Adipose tissue (tissue), 3 donors: Measurements from ENCODE around the gene COPS8. TPM values are rescaled to one million over a fixed set of nuclear protein-coding genes. Genes with fewer than 3 reads are reported as not detected.

Experiments
- H3K27ac ChIP-seq: one replicate; pipeline ENCODE4 v1.5.1; 2013; ENCODE audit warnings: low read depth, low read length
- WGBS, 3 donors: extraction: QIAGEN DNeasy Blood & Tissue Kit; methylation state at CpG; one replicate each; pipeline ENCODE4 v1.1.7; 2013; 5-methylcytosine and 5-hydroxymethylcytosine counted together
- polyA plus RNA-seq, 3 donors: library from polyadenylated mRNA; stranded (reverse); fragments of 200-250 nt; gene quantifications; one replicate each; pipeline ENCODE4 v1.2.3, GENCODE V29; 2013
- donor health status: healthy with polysubstance abuse.
- donor health status: Bipolar disorder and iron deficiency.
- donor health status: healthy.

Gene COPS8
- polyA plus RNA-seq, 3 donors, result 15.5 to 72.9 (median 45.7) TPM

DNA sequence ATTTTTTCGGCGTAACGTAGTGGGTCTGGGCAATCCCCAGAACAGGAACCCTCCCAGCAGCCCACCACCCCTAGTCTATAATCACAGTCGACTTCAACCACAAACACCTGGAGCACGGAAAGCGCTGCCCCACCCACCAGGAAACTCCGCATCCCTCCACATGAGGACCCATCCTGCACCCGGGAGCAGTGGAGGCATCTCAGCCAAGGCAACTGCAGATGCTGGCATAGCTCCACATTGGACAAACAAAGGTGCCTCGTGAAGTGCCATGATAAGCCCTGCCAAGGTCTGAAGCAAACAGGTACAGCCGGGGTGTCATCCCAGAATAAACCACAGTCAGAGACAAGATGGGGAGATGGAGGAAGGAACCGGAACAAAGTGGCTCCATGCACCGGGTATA, 24.3 kb upstream of the COPS8 start:
- WGBS, 3 donors, result 70 to 87% (median 85%) methylated on average over 12 of the region's 12 CpGs
- no peak overlapping the region for H3K27ac ChIP-seq

DNA sequence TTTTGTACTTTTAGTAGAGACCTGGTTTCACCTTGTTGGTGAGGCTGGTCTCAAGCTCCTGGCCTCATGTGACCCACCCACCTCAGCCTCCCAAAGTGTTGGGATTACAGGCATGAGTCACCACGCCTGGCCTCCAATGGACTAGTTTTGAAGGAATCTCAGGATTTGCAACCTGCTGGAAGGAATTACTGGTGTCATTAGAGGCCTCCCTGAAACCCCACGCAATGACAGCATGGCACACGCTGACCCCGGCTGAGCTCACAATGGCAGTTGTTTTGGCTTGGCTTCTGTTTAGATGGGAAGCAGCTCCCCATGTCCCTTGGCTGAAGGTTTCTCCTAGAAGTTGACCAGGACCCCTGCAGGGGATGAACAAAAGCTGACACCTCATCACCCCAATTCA, 23.1 kb upstream of the COPS8 start:
- 79 to 97% (median 92%) methylated on average over 4 of the region's 4 CpGs for WGBS, 3 donors
- H3K27ac ChIP-seq, result no peak overlapping the region

- WGBS, 3 donors, result 76 to 90% (median 88%) methylated on average over 24 of the region's 24 CpGs
- no peak overlapping the region for H3K27ac ChIP-seq
Measured at GRCh38 chr2:237064203-237065070, 21.3 kb upstream of the COPS8 start.

- H3K27ac ChIP-seq, result no peak overlapping the region
- 52 to 82% (median 54%) methylated on average over 2 of the region's 2 CpGs for WGBS, 3 donors
Measured at GRCh38 chr2:237065071-237065377, 20.7 kb upstream of the COPS8 start.

- H3K27ac ChIP-seq, result no peak overlapping the region
- 84 to 95% (median 94%) methylated on average over 2 of the region's 2 CpGs for WGBS, 3 donors
Measured at GRCh38 chr2:237066396-237066795, 19.3 kb upstream of the COPS8 start.

DNA sequence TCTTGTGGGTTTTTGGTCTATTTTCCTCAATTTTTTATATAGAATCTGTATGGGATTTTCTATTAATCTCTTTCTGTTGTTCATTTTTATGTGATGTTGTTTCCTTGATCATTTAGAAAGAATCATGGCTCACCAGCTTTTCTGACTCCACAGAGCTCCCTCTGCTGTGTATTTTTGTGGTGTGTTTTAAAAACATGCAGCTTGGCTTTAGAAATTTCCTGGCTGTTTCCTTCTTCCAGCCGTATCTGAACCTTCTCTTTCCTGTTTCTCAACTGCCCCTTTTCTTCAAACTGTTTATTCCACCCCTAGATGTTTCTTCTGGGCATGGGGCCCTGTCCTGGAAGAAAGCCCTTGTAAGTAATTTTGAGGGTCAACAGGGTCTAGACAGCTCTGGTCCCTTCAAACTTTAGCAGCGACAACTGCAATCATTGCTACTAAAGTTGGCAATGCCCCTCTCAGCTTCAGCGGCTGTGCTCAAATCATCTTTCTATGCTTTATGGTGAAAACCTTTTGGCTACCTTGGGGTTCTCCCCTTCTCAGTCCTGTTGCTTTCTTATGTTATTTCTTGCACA, 17.6 kb upstream of the COPS8 start:
- no peak overlapping the region for H3K27ac ChIP-seq
- WGBS, 3 donors, result 52 to 68% (median 53%) methylated on average over 3 of the region's 3 CpGs

GRCh38 chr2:237072067-237072931, 13.4 kb upstream of the COPS8 start:
- 80 to 82% (median 81%) methylated on average over 24 of the region's 24 CpGs for WGBS, 3 donors
- no peak overlapping the region for H3K27ac ChIP-seq

DNA sequence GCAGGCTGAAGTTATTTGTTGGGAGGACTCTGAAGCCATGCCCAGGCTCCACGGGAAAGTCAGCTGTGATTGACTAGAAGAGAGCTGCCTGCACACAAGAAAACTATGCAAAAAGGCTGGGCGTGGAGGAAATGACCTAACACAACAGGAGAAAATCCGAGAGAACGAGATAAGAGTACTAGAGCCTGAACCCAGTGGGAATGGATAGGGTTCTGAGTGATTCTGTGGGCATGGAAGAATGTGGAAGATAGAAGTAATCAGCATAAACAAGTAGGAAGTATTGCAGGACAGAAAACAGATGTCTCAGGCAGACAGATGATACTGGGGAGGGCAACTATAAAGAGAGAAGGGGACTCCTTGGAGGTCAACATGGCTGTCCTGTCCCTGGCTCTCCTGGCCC, 12.1 kb upstream of the COPS8 start:
- WGBS, 3 donors, result 53 to 66% (median 56%) methylated on average over 4 of the region's 4 CpGs
- no peak overlapping the region for H3K27ac ChIP-seq

GRCh38 chr2:237074211-237074993, 11.3 kb upstream of the COPS8 start:
- H3K27ac ChIP-seq, result no peak overlapping the region
- 68 to 81% (median 72%) methylated on average over 7 of the region's 7 CpGs for WGBS, 3 donors

DNA sequence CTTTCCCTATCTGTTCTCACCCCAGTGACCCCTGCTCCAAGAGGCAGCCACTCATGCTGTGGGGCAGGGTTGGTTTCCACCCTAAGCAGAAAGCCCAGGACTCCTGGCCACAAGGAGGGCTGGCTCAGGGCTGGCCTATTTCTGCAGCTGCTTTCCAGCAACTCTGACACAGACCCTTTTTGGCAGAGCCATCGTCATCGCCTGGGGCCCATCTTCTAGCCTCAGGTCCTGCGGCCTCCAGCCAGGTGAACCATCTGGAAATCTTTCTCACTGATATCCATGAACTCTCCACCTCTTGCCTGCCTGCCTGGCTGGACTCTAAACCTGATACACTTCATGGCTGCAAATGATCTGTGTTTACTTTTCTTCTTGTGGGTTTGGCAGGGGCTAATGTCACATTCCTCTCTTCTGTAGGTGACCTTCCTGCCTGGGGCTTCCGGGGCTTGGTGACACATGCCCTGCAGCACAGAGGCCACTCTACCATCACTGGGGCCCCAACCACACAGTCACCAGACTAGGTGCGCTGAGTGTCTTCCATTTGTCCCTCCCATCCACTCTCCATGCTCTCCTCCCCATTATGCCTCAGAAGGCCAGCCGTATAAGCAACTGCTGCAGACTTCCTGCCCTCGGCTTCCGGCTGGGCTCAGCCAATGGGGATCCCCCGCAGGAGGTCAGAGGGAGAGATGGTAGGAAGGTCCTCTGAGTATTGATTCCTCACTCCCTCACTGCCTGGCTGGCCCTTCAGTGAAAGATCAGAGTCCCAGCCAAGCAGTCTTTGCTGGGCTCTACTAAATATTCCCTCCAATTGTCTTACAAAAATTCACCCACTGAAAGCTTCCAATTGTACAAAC, 9.7 kb upstream of the COPS8 start:
- no peak overlapping the region for H3K27ac ChIP-seq

DNA sequence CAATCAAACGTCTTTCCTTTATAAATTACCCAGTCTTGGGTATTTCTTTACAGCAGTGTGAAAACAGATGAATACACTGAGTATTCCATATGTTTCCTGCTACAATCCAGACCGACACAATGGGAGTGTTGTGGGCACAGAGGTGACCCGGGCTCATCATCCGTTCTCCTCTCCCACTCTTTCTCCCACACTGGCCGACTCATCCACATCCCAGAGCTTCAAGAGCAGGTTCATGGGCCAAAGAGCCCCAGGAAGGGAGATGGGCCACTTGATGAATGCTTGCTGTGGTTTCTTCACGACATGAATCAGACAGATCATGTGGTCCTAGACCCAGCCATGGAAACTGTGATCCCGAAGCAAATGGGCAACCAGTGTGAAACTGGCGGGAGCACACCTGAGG, 4.1 kb upstream of the COPS8 start:
- 92% methylated on average over 8 of the region's 8 CpGs for WGBS, 3 donors

More for the DNA sequence above, 9.7 kb upstream of the COPS8 start:
- 57 to 73% (median 70%) methylated on average over 9 of the region's 9 CpGs for WGBS, 3 donors

DNA sequence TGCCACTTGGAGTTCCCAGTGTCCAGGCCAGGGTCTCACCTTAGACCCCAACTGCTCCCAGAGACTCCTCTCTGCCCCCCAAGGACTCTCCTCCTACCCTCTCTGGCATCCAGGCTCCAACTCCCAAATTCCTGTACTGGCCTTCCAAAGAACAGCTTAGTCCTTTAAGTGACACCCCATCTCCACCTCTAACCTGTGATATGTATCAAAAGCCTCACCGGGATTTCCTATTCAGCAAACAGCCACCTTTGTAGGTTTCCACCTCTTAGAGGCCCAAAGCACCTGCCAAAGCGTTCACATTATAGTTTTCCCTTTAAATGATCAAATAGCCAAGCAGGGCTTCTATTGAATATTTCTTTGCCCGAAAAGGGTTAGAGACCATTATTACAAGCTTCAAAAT, 2.7 kb upstream of the COPS8 start:
- no peak overlapping the region for H3K27ac ChIP-seq
- 83 to 99% (median 95%) methylated on average over 3 of the region's 3 CpGs for WGBS, 3 donors

More for the DNA sequence above, 4.1 kb upstream of the COPS8 start:
- no peak overlapping the region for H3K27ac ChIP-seq

DNA sequence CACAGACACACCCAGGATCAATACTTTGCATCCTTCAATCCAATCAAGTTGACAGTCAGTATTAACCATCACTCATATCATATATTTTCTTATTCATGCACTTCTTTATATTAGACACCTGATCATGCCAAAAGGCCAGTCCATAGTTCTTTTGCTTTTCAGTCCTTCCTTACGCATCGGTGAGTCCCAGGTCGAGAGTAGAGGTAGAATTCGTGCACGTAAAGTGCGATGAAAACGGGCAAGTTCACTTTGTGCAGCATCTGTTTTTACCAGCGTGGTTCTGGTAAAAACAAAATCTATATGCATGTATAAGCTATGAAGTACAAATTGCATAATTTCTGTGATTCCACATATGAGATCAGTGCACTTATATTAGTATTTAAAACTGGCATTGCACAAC, 1.2 kb upstream of the COPS8 start:
- H3K27ac ChIP-seq, result no peak overlapping the region
- WGBS, 3 donors, result 91 to 94% (median 93%) methylated on average over 8 of the region's 8 CpGs

DNA sequence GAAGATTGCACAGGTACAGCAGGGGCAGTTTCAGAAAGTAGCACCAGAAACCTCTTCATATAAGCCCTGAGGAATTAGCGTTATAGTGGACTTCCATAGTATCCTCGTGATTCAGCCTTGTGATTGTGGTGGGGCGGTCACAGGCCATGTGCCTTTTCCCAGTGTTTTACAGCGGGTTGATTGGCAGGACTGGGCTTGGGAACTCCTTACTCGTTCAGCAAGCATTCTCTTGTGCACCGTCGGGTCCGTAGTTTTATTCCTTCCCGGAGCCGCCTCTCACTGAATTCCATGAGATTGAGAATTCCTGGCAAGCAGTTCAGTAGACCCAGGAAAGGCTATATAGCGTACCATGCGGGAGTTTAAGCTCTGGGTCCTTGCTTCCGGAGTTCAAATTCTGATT, 5.2 kb downstream of the COPS8 start:
- H3K27ac ChIP-seq, result no peak overlapping the region
- WGBS, 3 donors, result 88 to 96% (median 90%) methylated on average over 13 of the region's 13 CpGs

DNA sequence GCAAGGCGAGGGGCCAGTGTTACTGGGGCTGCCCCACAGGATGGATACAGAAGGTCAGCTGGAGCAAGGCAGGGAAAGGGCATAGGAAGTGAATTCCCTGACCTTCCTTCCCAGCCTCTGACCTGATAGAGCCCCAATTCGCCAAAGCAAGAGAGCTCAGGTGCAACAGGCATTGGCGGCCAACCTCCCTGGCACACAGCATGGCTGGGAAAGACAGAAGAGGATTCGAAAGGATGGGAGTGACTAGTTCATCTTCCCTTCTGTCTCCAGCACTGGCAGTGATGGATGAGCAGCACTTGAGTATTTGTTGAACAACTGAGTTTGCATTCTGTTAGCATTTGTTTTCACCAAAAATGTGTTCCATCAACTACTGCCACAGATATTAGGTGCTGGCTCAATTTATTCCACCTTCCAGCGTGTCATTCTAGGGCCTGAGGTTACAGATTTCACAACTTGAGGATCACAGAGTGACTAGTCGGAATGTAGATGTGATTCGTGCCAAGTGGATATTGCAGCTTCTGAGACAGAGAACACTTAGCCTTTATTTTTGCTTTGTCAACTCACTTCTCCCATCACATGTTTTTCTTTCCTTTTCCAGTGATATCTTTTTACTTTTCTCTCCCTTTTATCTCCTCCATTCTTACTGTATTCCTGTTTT, 6.2 kb downstream of the COPS8 start:
- WGBS, 3 donors, result 66 to 82% (median 69%) methylated on average over 7 of the region's 7 CpGs
- no peak overlapping the region for H3K27ac ChIP-seq

GRCh38 chr2:237092506-237092905, 6.8 kb downstream of the COPS8 start:
- 57 to 76% (median 69%) methylated on average over 5 of the region's 5 CpGs for WGBS, 3 donors
- no peak overlapping the region for H3K27ac ChIP-seq
